IgD-negative memory B cell (primary cell): Measurements from ENCODE around the gene VPS4B. TPM values are rescaled to one million over a fixed set of nuclear protein-coding genes. Genes with fewer than 3 reads are reported as not detected.
"Not testable (repeated sequence)": the region's sequence is repeated elsewhere in the genome, so short reads cannot be mapped to it uniquely, and the experiment has no call there.

Experiments used
- H3K27ac Mint-ChIP-seq, 3 donors: one replicate each; pipeline ENCODE4 v1.8.0; 2020 to 2022; ENCODE audit warnings: mild to moderate bottlenecking in 3 of 3, mixed read lengths in 3 of 3, moderate library complexity in 1 of 3
- H3K27me3 Mint-ChIP-seq: one replicate; pipeline ENCODE4 v1.8.0; 2021; ENCODE audit warnings: mixed read lengths
- H3K36me3 Mint-ChIP-seq: one replicate; pipeline ENCODE4 v1.8.0; 2020; ENCODE audit warnings: mild to moderate bottlenecking, mixed read lengths
- H3K4me1 Mint-ChIP-seq, 3 donors: one replicate each; pipeline ENCODE4 v1.8.0; 2020 to 2022; ENCODE audit warnings: mixed read lengths in 3 of 3, mild to moderate bottlenecking in 1 of 3
- H3K4me3 Mint-ChIP-seq, 4 donors: one replicate each; pipeline ENCODE4 v1.8.0; 2020 to 2022; ENCODE audit warnings: mild to moderate bottlenecking in 4 of 4, mixed read lengths in 4 of 4, moderate library complexity in 3 of 4
- H3K9me3 Mint-ChIP-seq, 3 donors: one replicate each; pipeline ENCODE4 v1.8.0; 2020 to 2021; ENCODE audit warnings: mixed read lengths in 3 of 3, mild to moderate bottlenecking in 1 of 3
- polyA plus RNA-seq: library from polyadenylated mRNA; unstranded; fragments of 300-500 nt; fragmentation: Illumina TruSeq; gene quantifications from one replicate; pipeline ENCODE4 v1.2.3, GENCODE V29; 2021

The VPS4B gene
- polyA plus RNA-seq, 1 donor from 2014 or later, result 66.0 TPM

GRCh38 chr18:63367053-63367953, 55.0 kb downstream of the VPS4B start, which contains the start of gene KDSR:
Gene KDSR (minus strand): TSS chr18:63367206. CDS start chr18:63367118, 88 bp downstream.
- H3K27ac Mint-ChIP-seq, result peak within 1 kb of the TSS; percentile 89 to 96 (median 91)
- H3K4me1 Mint-ChIP-seq, result peaks cover 10 to 32% (median 24%) of the 10 kb centered on the region in 3 donors
- peaks cover 0 to 6% (median 0%) of the 10 kb centered on the region in 3 donors for H3K9me3 Mint-ChIP-seq
- H3K36me3 Mint-ChIP-seq, result peaks cover 3% of the 10 kb centered on the region
- peak within 1 kb of the TSS; percentile 91 to 99 (median 95) for H3K4me3 Mint-ChIP-seq
- H3K27me3 Mint-ChIP-seq, result no peaks in the 10 kb centered on the region

GRCh38 chr18:63366213-63367052, 55.8 kb downstream of the VPS4B start:
- Mint-ChIP-seq H3K4me3 (peak overlapping the region; percentile 91 to 99 (median 95)), H3K27ac (peak overlapping the region; percentile 89 to 94 (median 91)), H3K36me3 (peaks cover 3% of the 10 kb centered on the region), H3K4me1 (peaks cover 10 to 32% (median 24%) of the 10 kb centered on the region in 3 donors), H3K9me3 (peaks cover 0 to 6% (median 0%) of the 10 kb centered on the region in 3 donors), H3K27me3 (no peaks in the 10 kb centered on the region)

- Mint-ChIP-seq H3K36me3 (peaks cover 3% of the 10 kb centered on the region), H3K4me1 (peaks cover 10 to 32% (median 24%) of the 10 kb centered on the region in 3 donors), H3K27me3 (no peaks in the 10 kb centered on the region), H3K27ac (peak overlapping the region; percentile 89 to 94 (median 91)), H3K9me3 (peaks cover 0 to 6% (median 0%) of the 10 kb centered on the region in 3 donors), H3K4me3 (peak overlapping the region; percentile 91 to 99 (median 95))
Measured at GRCh38 chr18:63365876-63366212, 56.4 kb downstream of the VPS4B start.

GRCh38 chr18:63363951-63364350, 58.3 kb downstream of the VPS4B start:
- H3K4me3 Mint-ChIP-seq, result peak overlapping the region in 2 of 4 donors; percentile 0 to 99
- peaks cover 6 to 31% (median 24%) of the 10 kb centered on the region in 3 donors for H3K4me1 Mint-ChIP-seq
- H3K27ac Mint-ChIP-seq, result peak overlapping the region in 2 of 3 donors; percentile 1 to 42

GRCh38 chr18:63363420-63363819, 58.9 kb downstream of the VPS4B start:
- not testable (repeated sequence) for H3K27me3 Mint-ChIP-seq, H3K36me3 Mint-ChIP-seq, H3K4me3 Mint-ChIP-seq, H3K9me3 Mint-ChIP-seq
- Mint-ChIP-seq H3K4me1 (peaks cover 6 to 26% (median 20%) of the 10 kb centered on the region in 3 donors), H3K27ac (peak overlapping the region in 2 of 3 donors; percentile 1 to 42)

More at GRCh38 chr18:63363951-63364350, 58.3 kb downstream of the VPS4B start:
- peaks cover 0 to 6% (median 0%) of the 10 kb centered on the region in 3 donors for H3K9me3 Mint-ChIP-seq
- peaks cover 3% of the 10 kb centered on the region for H3K36me3 Mint-ChIP-seq
- no peaks in the 10 kb centered on the region for H3K27me3 Mint-ChIP-seq

GRCh38 chr18:63356272-63356896, 65.9 kb downstream of the VPS4B start:
- H3K27me3 Mint-ChIP-seq, result no peaks in the 10 kb centered on the region
- H3K9me3 Mint-ChIP-seq, result no peaks in the 10 kb centered on the region
- H3K27ac Mint-ChIP-seq, result no peak overlapping the region
- no peaks in the 10 kb centered on the region for H3K4me1 Mint-ChIP-seq
- peaks cover 5% of the 10 kb centered on the region for H3K36me3 Mint-ChIP-seq
- no peak overlapping the region for H3K4me3 Mint-ChIP-seq

GRCh38 chr18:63350230-63350629, 72.0 kb downstream of the VPS4B start:
- Mint-ChIP-seq H3K27me3 (no peaks in the 10 kb centered on the region), H3K36me3 (peaks cover 10% of the 10 kb centered on the region), H3K9me3 (no peaks in the 10 kb centered on the region), H3K4me1 (peaks cover 5 to 6% (median 6%) of the 10 kb centered on the region in 3 donors), H3K4me3 (no peak overlapping the region), H3K27ac (no peak overlapping the region)

GRCh38 chr18:63348508-63349136, 73.7 kb downstream of the VPS4B start:
- Mint-ChIP-seq H3K4me1 (peaks cover 6 to 9% (median 6%) of the 10 kb centered on the region in 3 donors), H3K27ac (no peak overlapping the region), H3K27me3 (no peaks in the 10 kb centered on the region)

GRCh38 chr18:63346480-63347183, 75.6 kb downstream of the VPS4B start:
- H3K4me1 Mint-ChIP-seq, result peaks cover 6 to 13% (median 6%) of the 10 kb centered on the region in 3 donors
- peaks cover 7% of the 10 kb centered on the region for H3K36me3 Mint-ChIP-seq
- H3K27ac Mint-ChIP-seq, result no peak overlapping the region
- H3K9me3 Mint-ChIP-seq, result no peaks in the 10 kb centered on the region
- H3K4me3 Mint-ChIP-seq, result no peak overlapping the region
- H3K27me3 Mint-ChIP-seq, result no peaks in the 10 kb centered on the region

More at GRCh38 chr18:63348508-63349136, 73.7 kb downstream of the VPS4B start:
- Mint-ChIP-seq H3K9me3 (no peaks in the 10 kb centered on the region), H3K36me3 (peaks cover 9% of the 10 kb centered on the region), H3K4me3 (peak overlapping the region in 1 of 4 donors; percentile 72)

- no peak overlapping the region for H3K27ac Mint-ChIP-seq
- H3K4me1 Mint-ChIP-seq, result peaks cover 6 to 13% (median 6%) of the 10 kb centered on the region in 3 donors
- peaks cover 5% of the 10 kb centered on the region for H3K36me3 Mint-ChIP-seq
- no peaks in the 10 kb centered on the region for H3K9me3 Mint-ChIP-seq
- H3K4me3 Mint-ChIP-seq, result no peak overlapping the region
- H3K27me3 Mint-ChIP-seq, result no peaks in the 10 kb centered on the region
Measured at GRCh38 chr18:63346031-63346430, 76.2 kb downstream of the VPS4B start.

- no peak overlapping the region for H3K4me3 Mint-ChIP-seq
- peaks cover 4% of the 10 kb centered on the region for H3K36me3 Mint-ChIP-seq
- peaks cover 6 to 13% (median 9%) of the 10 kb centered on the region in 3 donors for H3K4me1 Mint-ChIP-seq
- H3K9me3 Mint-ChIP-seq, result no peaks in the 10 kb centered on the region
- no peaks in the 10 kb centered on the region for H3K27me3 Mint-ChIP-seq
- H3K27ac Mint-ChIP-seq, result no peak overlapping the region
Measured at GRCh38 chr18:63344918-63345317, 77.4 kb downstream of the VPS4B start.

- H3K27ac Mint-ChIP-seq, result no peak overlapping the region
Measured at GRCh38 chr18:63344263-63344662, 78.0 kb downstream of the VPS4B start.

GRCh38 chr18:63342206-63342605, 80.1 kb downstream of the VPS4B start:
- H3K27me3 Mint-ChIP-seq, result no peaks in the 10 kb centered on the region

More at GRCh38 chr18:63344263-63344662, 78.0 kb downstream of the VPS4B start:
- Mint-ChIP-seq H3K36me3 (peaks cover 4% of the 10 kb centered on the region), H3K27me3 (no peaks in the 10 kb centered on the region), H3K4me3 (no peak overlapping the region), H3K4me1 (peaks cover 6 to 13% (median 10%) of the 10 kb centered on the region in 3 donors), H3K9me3 (no peaks in the 10 kb centered on the region)

More at GRCh38 chr18:63342206-63342605, 80.1 kb downstream of the VPS4B start:
- H3K36me3 Mint-ChIP-seq, result peaks cover 4% of the 10 kb centered on the region
- H3K27ac Mint-ChIP-seq, result peak overlapping the region in 1 of 3 donors; percentile 44
- peaks cover 0 to 13% (median 3%) of the 10 kb centered on the region in 3 donors for H3K4me1 Mint-ChIP-seq
- H3K4me3 Mint-ChIP-seq, result no peak overlapping the region
- no peaks in the 10 kb centered on the region for H3K9me3 Mint-ChIP-seq
